Pulmonary artery endothelial cell (primary cell): ENCODE measurements around the gene FAM184A. TPM values are rescaled to one million over a fixed set of nuclear protein-coding genes. Genes with fewer than 3 reads are reported as not detected.
"Not testable (repeated sequence)": the region's sequence is repeated elsewhere in the genome, so short reads cannot be mapped to it uniquely, and the experiment has no call there.

Experiments
- DNase-seq: peaks from one replicate; pipeline ENCODE4 v3.0.0-alpha.2; 2011; ENCODE audit warnings: low read depth, low spot score
- total RNA-seq: library from RNA; depleted of rRNA; stranded (reverse); fragments of >200 nt; gene quantifications from 2 replicates; pipeline ENCODE4 v1.2.3, GENCODE V29; 2014

FAM184A gene
- total RNA-seq, 1 donor from 2014 or later = 0.26 TPM

- no peak for DNase-seq
Measured at GRCh38 chr6:119020597-119021561, 57.6 kb downstream of the FAM184A start.

- DNase-seq = not testable (repeated sequence)
Measured at GRCh38 chr6:119015165-119015564, 63.3 kb downstream of the FAM184A start.

- DNase-seq = no peak
Measured at GRCh38 chr6:119012521-119012920, 65.9 kb downstream of the FAM184A start.

- not testable (repeated sequence) for DNase-seq
Measured at GRCh38 chr6:119009266-119009665, 69.2 kb downstream of the FAM184A start.

GRCh38 chr6:119006974-119007373 lies 71.5 kb downstream of the FAM184A start:
- DNase-seq = no peak

GRCh38 chr6:119002069-119002468 lies 76.4 kb downstream of the FAM184A start:
- DNase-seq = no peak

- DNase-seq = no peak
Measured at GRCh38 chr6:118999494-119000040, 78.9 kb downstream of the FAM184A start.

- DNase-seq = not testable (repeated sequence)
Measured at GRCh38 chr6:118997426-118997825, 81.0 kb downstream of the FAM184A start.

GRCh38 chr6:118996289-118996820 lies 82.1 kb downstream of the FAM184A start:
- no peak for DNase-seq

- DNase-seq = no peak
Measured at GRCh38 chr6:118993803-118994251, 84.6 kb downstream of the FAM184A start.

- DNase-seq = no peak
Measured at GRCh38 chr6:118993358-118993757, 85.1 kb downstream of the FAM184A start.

GRCh38 chr6:118992186-118992795 lies 86.2 kb downstream of the FAM184A start:
- DNase-seq = no peak

- DNase-seq = no peak
Measured at GRCh38 chr6:118986312-118986711, 92.2 kb downstream of the FAM184A start.

- DNase-seq = no peak
Measured at GRCh38 chr6:118985123-118985830, 93.2 kb downstream of the FAM184A start.

GRCh38 chr6:118984342-118984741 lies 94.1 kb downstream of the FAM184A start:
- DNase-seq = no peak

- no peak for DNase-seq
Measured at GRCh38 chr6:118982575-118982911, 95.9 kb downstream of the FAM184A start.

GRCh38 chr6:118981884-118982574 lies 96.4 kb downstream of the FAM184A start:
- DNase-seq = no peak

GRCh38 chr6:118980063-118980462 lies 98.4 kb downstream of the FAM184A start:
- DNase-seq = no peak

GRCh38 chr6:118974790-118975189 lies 103.7 kb downstream of the FAM184A start:
- no peak for DNase-seq

GRCh38 chr6:118971682-118972081 lies 106.8 kb downstream of the FAM184A start:
- DNase-seq = no peak

- no peak for DNase-seq
Measured at GRCh38 chr6:118970866-118971265, 107.6 kb downstream of the FAM184A start.
